ENCODE measurements around the gene CPXM1. TPM values are rescaled to one million over a fixed set of nuclear protein-coding genes. Genes with fewer than 3 reads are reported as not detected.
"Not testable (repeated sequence)": the region's sequence is repeated elsewhere in the genome, so short reads cannot be mapped to it uniquely, and the experiment has no call there.

CPXM1 gene
- total and polyA plus RNA-seq, 9 of the 15 experiments (the other 6 are each of a cell fraction or from before 2014, with no cell fraction given): 0.04 to 1.1 (median 0.37) TPM; not detected in 2

- TF ChIP-seq CREB3 (tag; conservative IDR thresholded peaks at IDR 0.05; ENCODE audit: low read depth): no peak
- TF ChIP-seq, protein P1, sequence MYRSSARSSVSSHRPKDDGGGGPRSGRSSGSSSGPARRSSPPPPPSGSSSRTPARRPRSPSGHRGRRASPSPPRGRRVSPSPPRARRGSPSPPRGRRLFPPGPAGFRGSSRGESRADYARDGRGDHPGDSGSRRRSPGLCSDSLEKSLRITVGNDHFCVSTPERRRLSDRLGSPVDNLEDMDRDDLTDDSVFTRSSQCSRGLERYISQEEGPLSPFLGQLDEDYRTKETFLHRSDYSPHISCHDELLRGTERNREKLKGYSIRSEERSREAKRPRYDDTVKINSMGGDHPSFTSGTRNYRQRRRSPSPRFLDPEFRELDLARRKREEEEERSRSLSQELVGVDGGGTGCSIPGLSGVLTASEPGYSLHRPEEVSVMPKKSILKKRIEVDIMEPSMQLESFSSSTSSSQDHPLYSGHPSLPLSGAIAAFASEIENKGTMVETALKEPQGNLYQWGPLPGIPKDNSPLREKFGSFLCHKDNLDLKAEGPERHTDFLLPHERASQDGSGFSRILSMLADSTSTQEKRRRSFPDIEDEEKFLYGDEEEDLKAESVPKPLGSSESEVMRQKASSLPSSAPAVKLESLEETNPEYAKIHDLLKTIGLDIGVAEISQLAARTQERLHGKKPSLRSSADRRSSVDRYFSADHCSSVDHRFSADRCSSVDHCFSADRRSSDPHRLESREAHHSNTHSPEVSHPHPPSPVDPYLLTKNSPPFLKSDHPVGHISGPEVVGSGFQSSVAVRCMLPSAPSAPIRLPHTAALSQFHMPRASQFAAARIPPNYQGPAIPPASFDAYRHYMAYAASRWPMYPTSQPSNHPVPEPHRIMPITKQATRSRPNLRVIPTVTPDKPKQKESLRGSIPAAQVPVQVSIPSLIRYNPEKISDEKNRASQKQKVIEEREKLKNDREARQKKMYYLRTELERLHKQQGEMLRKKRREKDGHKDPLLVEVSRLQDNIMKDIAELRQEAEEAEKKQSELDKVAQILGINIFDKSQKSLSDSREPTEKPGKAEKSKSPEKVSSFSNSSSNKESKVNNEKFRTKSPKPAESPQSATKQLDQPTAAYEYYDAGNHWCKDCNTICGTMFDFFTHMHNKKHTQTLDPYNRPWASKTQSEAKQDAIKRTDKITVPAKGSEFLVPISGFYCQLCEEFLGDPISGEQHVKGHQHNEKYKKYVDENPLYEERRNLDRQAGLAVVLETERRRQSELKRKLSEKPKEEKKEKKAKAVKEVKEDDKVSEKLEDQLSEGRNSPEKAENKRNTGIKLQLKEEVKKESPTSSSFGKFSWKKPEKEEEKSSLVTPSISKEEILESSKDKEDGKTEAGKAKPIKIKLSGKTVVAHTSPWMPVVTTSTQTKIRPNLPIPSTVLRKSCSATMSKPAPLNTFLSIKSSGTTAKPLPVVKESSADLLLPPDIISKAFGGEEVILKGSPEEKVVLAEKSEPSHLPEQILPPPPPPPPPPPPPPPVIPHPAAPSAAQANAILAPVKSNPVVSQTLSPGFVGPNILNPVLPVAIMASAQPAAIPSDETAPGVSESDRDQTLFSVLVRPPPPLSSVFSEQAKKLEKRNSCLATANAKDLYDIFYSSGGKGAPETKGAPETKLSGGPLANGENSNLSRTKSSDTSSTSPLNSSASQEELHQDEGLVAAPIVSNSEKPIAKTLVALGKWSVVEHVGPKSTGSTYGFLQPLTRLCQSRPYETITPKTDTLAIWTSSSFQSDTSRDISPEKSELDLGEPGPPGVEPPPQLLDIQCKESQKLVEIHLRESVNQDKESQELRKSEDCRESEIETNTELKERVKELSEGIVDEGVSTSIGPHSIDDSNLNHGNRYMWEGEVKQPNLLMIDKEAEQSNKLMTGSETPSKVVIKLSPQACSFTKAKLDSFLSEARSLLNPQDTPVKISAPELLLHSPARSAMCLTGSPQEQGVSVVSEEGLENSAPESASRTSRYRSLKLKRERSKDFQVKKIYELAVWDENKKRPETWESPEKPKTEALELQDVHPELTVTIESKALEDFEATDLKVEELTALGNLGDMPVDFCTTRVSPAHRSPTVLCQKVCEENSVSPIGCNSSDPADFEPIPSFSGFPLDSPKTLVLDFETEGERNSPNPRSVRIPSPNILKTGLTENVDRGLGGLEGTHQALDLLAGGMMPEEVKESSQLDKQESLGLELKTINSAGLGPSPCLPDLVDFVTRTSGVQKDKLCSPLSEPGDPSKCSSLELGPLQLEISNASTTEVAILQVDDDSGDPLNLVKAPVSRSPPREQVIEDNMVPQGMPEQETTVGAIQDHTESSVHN (IDR thresholded peaks at IDR 0.05; ENCODE audit: borderline replicate concordance in 1 of 2, low read depth in 1 of 2): no peak
Measured at GRCh38 chr20:2771631-2772080, 28.8 kb downstream of the CPXM1 start (continued).

- POLR2A ChIA-PET; H3K9me1 ChIP-seq (ENCODE audit: control insufficient read depth, insufficient read depth, low read length); H2AFZ ChIP-seq (ENCODE audit: low read depth, low read length); FAIRE-seq; ATAC-seq; H3K4me1 ChIP-seq (replicated peaks in 1 of 2; ENCODE audit: control insufficient read depth in 2 of 2, insufficient read depth in 2 of 2, low read length in 2 of 2); intact Hi-C loops (cut with micrococcal nuclease); CTCF ChIA-PET (ENCODE audit: low intra/inter-chr PET ratio); H3K9ac ChIP-seq (ENCODE audit: insufficient read depth in 1 of 2, low read depth in 2 of 2, low read length in 2 of 2); H3K4me3 ChIP-seq; H3K79me2 ChIP-seq (ENCODE audit: control insufficient read depth, insufficient read depth, low read length); H3K4me2 ChIP-seq (ENCODE audit: insufficient read depth, low read length); BruUV-seq (replicated peaks); DNase-seq (ENCODE audit: extremely low read depth in 1 of 4, low spot score in 3 of 4); in situ Hi-C loops (cut with MboI); H4K20me1 ChIP-seq (replicated peaks; ENCODE audit: control insufficient read depth, insufficient read depth, low read length); H3K36me3 ChIP-seq (ENCODE audit: control insufficient read depth, insufficient read depth, low read length); H3K9me3 ChIP-seq (replicated peaks; ENCODE audit: control insufficient read depth, insufficient read depth, low read depth, low read length); H3K27ac ChIP-seq (ENCODE audit: extremely low read depth, low read depth, low read length): not testable (repeated sequence)
- 5% methylated on average over 9 of the region's 12 CpGs for WGBS (ENCODE audit: insufficient coverage, low coverage, missing lambda C conversion rate)
- H3K27me3 ChIP-seq (ENCODE audit: control insufficient read depth in 2 of 2, insufficient read depth in 2 of 2, low read length in 2 of 2): peaks cover 9 to 32% of the 10 kb centered on the region in 2 experiments; a peak in 4 of 5 replicates
Measured at GRCh38 chr20:2770091-2770490, 30.3 kb downstream of the CPXM1 start.

Data from K562 (cell line).